Measurements from ENCODE around the gene PPP1CA.

- TF ChIP-seq CTCF (conservative IDR thresholded peaks at IDR 0.05; ENCODE audit: low read depth, low read length) (no peak), EZH2 (IDR thresholded peaks at IDR 0.05; ENCODE audit: low read length, unreplicated experiment) (no peak), EZH2phosphoT487 (IDR thresholded peaks at IDR 0.05; ENCODE audit: borderline replicate concordance, low read length) (no peak)
These were observed 35.6 kb upstream of the PPP1CA start, which contains the start of gene PTPRCAP for GRCh38 chr11:67437082-67437808.
